Globus pallidus (tissue), 1 donor: ENCODE measurements around the gene FBXO10.
A peak's percentile ranks its signal among the peaks of the same experiment; 100 is the strongest.
"Not testable (repeated sequence)": the region's sequence is repeated elsewhere in the genome, so short reads cannot be mapped to it uniquely, and the experiment has no call there.

Experiments
- DNase-seq: peaks from one replicate; pipeline ENCODE4 v3.0.0-alpha.2; 2015; ENCODE audit warnings: low spot score

FBXO10 gene

GRCh38 chr9:37477443-37477842 is 98.7 kb downstream of the FBXO10 start:
- DNase-seq, result not testable (repeated sequence)

GRCh38 chr9:37476930-37477329 is 99.2 kb downstream of the FBXO10 start:
- DNase-seq, result no peak

- DNase-seq, result no peak
These were observed 101.7 kb downstream of the FBXO10 start for GRCh38 chr9:37474438-37474837.

GRCh38 chr9:37473982-37474381 is 102.2 kb downstream of the FBXO10 start:
- DNase-seq, result not testable (repeated sequence)

- DNase-seq, result no peak
These were observed 104.1 kb downstream of the FBXO10 start for GRCh38 chr9:37471942-37472684.

GRCh38 chr9:37468620-37469019 is 107.6 kb downstream of the FBXO10 start:
- no peak for DNase-seq

- not testable (repeated sequence) for DNase-seq
These were observed 108.7 kb downstream of the FBXO10 start for GRCh38 chr9:37467530-37467929.

GRCh38 chr9:37466037-37466709 is 110.0 kb downstream of the FBXO10 start:
- peak; percentile 56 for DNase-seq

GRCh38 chr9:37465249-37466036 is 110.7 kb downstream of the FBXO10 start, which contains the start of gene ZBTB5:
ZBTB5 (minus strand) TSS chr9:37465450; CDS start chr9:37442551, 22,899 bp downstream.
- peak; percentile 99 for DNase-seq

GRCh38 chr9:37464426-37465248 is 111.5 kb downstream of the FBXO10 start:
- DNase-seq, result peak; percentile 67

- DNase-seq, result no peak
These were observed 112.2 kb downstream of the FBXO10 start for GRCh38 chr9:37464006-37464405.
